ENCODE results near the gene LYRM1. TPM values are rescaled to one million over a fixed set of nuclear protein-coding genes. Genes with fewer than 3 reads are reported as not detected.

LYRM1 gene
- total and polyA plus RNA-seq, 3 donors from 2014 or later, result 30.2 to 87.2 (median 43.0) TPM

GRCh38 chr16:20874088-20874581 is 26.4 kb upstream of the LYRM1 start:
- no peak overlapping the region for H3K27ac ChIP-seq
- 64 to 93% methylated on average over 4 of the region's 4 CpGs for WGBS, 2 donors
- intact Hi-C loops (cut with DNase I; ENCODE audit: low total_unique reads), result no loop called here

GRCh38 chr16:20875355-20875650 is 25.3 kb upstream of the LYRM1 start:
- no peak for TF ChIP-seq POLR2A (IDR thresholded peaks at IDR 0.05)
- TF ChIP-seq CTCF (IDR thresholded peaks at IDR 0.05), result no peak
- intact Hi-C loops (cut with DNase I; ENCODE audit: low total_unique reads), result no loop called here
- peaks cover 9% of the 10 kb centered on the region for H3K4me1 ChIP-seq
- DNase-seq, result no peak
- no peaks in the 10 kb centered on the region for H3K9me3 ChIP-seq
- no peak overlapping the region for H3K4me3 ChIP-seq
- H3K27me3 ChIP-seq, result no peaks in the 10 kb centered on the region
- 85 to 92% methylated on average over 1 of the region's 1 CpG for WGBS, 2 donors
- no peak overlapping the region for H3K27ac ChIP-seq
- H3K36me3 ChIP-seq (ENCODE audit: low read depth, missing control alignments), result no peaks in the 10 kb centered on the region

More at GRCh38 chr16:20874088-20874581, 26.4 kb upstream of the LYRM1 start:
- H3K36me3 ChIP-seq (ENCODE audit: low read depth, missing control alignments), result no peaks in the 10 kb centered on the region
- H3K4me1 ChIP-seq, result peaks cover 16% of the 10 kb centered on the region
- TF ChIP-seq POLR2A (IDR thresholded peaks at IDR 0.05) (no peak), CTCF (IDR thresholded peaks at IDR 0.05) (no peak)
- no peak overlapping the region for H3K4me3 ChIP-seq
- no peaks in the 10 kb centered on the region for H3K9me3 ChIP-seq
- DNase-seq, result no peak
- H3K27me3 ChIP-seq, result no peaks in the 10 kb centered on the region

- H3K9me3 ChIP-seq, result no peaks in the 10 kb centered on the region
- 68 to 71% methylated on average over 5 of the region's 5 CpGs for WGBS, 2 donors
- H3K27me3 ChIP-seq, result no peaks in the 10 kb centered on the region
- no peak overlapping the region for H3K4me3 ChIP-seq
- no peaks in the 10 kb centered on the region for H3K36me3 ChIP-seq (ENCODE audit: low read depth, missing control alignments)
- DNase-seq, result no peak
- intact Hi-C loops (cut with DNase I; ENCODE audit: low total_unique reads), result no loop called here
- H3K27ac ChIP-seq, result no peak overlapping the region
- TF ChIP-seq POLR2A (IDR thresholded peaks at IDR 0.05), result no peak
- no peak for TF ChIP-seq CTCF (IDR thresholded peaks at IDR 0.05)
- no peaks in the 10 kb centered on the region for H3K4me1 ChIP-seq
Measured at GRCh38 chr16:20878682-20879147, 21.9 kb upstream of the LYRM1 start.

GRCh38 chr16:20879175-20880040 is 21.2 kb upstream of the LYRM1 start:
- TF ChIP-seq CTCF (IDR thresholded peaks at IDR 0.05) (no peak), POLR2A (IDR thresholded peaks at IDR 0.05) (no peak)
- DNase-seq, result no peak
- intact Hi-C loops (cut with DNase I; ENCODE audit: low total_unique reads), result no loop called here
- H3K4me3 ChIP-seq, result no peak overlapping the region
- no peaks in the 10 kb centered on the region for H3K9me3 ChIP-seq
- no peaks in the 10 kb centered on the region for H3K4me1 ChIP-seq
- H3K27ac ChIP-seq, result no peak overlapping the region
- no peaks in the 10 kb centered on the region for H3K36me3 ChIP-seq (ENCODE audit: low read depth, missing control alignments)
- 63 to 77% methylated on average over 7 of the region's 7 CpGs for WGBS, 2 donors
- no peaks in the 10 kb centered on the region for H3K27me3 ChIP-seq

Measured in testis (tissue), 3 donors.